NCI-H1092 treated with DMSO at 0.1 percent for 48 hours (cell line): ENCODE data around the gene ZMIZ1.
A peak's percentile ranks its signal among the peaks of the same experiment; 100 is the strongest.

Experiments used
- DNase-seq: peaks from one replicate; lab custom pipeline; 2025; lab: John Stamatoyannopoulos, UW

ZMIZ1 gene

DNA sequence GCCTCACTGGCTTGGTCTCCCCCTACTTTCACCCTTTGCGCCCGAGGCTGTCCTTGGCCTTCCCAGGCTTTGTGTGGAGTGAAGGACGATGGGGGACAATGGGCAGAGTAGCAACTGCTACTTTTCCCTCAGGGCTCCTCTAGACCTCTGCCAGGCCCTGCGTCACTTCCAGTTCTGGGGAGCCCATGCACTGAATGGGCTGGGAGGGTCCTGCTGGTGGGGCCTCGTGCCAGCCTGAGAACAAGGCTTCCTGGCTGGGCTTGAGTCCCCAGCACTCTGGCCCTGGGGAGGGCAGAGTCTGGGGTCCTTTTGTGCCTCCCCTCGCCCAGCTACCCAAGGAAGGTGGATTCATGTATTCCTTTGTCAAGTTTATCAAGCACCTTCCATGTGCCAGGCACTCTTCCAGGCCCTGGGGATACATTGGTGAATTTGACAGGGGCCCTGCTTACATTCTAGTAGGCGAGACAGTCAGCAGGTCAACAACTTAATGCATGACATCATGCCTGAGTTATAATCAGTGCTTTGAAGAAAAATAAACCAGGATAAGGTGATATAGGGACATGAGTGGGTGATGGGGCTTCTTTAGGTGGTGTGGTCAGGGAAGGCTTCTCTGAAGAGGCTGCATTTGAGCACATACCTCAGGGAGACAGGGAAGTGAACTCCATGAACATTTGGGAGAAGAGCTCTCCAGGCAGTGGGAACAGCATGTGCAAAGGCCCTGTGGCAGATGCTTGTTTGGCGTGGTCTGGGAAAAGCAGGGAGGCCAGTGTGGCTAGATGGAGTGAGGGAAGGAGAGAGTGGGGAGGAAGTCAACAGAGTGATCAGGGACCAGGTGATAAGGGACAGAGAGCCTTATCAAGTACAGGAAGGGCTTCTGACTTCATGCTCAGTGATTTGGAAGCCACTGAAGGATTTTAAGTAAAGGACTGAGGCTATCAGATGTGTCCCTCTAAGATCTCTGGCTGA lies 14.1 kb downstream of the ZMIZ1 start:
- DNase-seq = no peak

DNA sequence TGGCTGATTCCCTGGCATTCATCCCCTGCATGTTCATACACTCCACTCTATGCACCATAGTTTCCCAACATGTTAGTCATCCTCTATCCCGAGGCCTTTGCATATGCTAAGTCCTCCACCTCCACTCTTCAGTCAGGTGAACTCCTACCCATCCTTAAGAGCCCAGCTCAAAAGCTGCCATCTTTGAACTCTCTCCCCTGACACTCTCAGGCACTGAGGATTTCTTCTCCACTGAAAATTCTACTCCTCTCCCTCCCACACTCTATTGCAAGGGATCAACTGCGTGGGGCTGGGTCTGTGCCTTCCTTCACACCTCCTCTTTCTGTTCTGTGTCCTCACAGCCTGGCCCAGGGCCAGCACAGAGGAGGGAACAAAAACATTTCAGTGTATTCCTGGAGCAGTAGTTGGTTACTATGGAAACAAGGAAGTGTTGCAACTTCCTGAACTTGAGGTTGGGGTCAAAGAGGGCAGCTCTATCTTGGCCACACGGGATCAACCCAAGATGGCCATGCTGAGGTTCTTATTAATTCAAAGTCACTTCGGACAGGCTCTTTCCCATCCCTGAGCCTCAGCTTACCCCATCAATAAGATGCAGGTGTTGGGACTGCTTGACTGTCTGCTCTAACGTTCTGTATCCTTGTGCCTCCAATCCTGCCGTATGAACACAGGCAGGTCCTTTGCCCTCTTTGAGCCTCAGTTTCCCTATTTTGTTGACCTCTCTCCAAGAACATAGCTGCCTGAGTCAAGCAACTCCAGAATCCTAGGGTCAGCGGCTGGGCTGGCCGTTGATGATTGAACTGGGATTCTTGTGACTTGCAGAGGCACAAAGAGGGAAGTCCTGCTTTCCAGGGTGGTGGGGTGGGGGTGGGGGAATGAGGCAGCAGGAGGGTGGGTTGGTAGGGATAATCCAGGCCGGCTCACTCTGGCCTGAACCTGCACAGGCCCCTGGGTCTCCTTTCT lies 15.5 kb downstream of the ZMIZ1 start:
- no peak for DNase-seq

DNA sequence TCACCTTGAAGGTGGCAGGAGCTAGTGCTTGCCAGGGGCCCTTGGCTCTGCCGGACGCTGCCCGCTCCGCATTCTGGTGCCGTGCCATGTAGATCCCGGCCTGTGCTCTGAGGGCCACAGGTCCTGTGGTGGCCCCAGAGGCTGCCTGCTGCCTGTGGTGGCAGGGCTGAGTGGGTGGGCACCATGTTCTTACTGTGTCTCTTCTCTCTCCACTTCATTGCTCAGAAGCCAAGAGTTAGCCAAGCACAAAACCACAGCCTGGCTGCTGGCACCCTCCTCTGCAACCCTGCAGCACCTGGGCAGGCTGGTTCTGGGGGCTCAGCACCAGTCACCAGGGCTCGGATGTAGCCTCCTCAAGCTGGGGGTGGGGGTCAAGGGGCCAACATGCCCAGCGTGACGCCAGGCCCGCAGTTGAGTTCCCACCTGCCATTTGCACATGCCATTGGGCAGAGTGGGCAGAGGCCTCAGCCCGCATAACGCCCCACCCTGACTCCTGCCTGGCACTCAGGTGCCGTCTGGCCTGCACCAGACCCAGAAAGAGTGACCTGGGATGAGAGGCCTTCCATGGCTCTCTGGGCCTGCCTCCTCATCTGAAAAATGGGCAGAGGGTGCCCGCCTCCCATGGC lies 16.3 kb downstream of the ZMIZ1 start:
- no peak for DNase-seq

DNA sequence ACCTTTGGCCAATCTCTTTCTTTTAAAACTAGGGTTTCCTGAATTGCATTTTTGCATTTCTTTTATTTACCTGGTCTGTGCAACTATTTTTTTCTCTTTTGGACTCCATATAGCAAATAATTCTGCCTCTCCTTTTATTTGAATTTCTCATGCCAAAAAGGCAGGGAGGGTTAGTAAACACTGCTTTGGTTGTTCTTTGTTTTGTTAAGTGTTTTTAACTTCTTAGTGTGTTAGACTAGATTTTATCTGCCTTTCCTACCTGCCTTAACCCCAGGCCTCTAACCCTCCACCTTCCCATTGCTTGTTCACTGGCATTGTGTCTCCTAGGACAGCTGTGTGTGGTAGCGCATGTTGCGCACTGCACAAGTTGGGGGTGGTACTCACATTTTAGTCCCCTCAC lies 18.1 kb downstream of the ZMIZ1 start:
- no peak for DNase-seq

DNA sequence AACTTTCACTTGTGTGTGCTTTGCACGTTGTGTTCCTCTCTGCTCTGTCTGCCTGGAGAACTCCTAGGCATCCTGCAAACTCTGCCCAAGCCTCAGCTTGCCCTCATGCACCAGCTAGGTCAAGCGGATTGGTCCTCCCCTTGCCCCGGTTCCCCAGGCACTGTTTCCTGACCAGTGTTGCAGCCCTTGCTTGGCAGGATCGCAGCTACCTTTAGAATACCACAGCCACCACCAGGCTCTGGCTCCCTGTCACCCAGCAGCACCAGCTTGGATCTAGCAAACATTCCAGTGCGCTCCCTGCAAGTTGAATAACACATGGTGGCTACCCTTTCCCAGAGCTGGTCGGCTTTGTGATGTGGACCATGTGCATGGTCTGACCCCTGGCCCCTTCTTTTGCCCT lies 19.0 kb downstream of the ZMIZ1 start:
- no peak for DNase-seq

DNA sequence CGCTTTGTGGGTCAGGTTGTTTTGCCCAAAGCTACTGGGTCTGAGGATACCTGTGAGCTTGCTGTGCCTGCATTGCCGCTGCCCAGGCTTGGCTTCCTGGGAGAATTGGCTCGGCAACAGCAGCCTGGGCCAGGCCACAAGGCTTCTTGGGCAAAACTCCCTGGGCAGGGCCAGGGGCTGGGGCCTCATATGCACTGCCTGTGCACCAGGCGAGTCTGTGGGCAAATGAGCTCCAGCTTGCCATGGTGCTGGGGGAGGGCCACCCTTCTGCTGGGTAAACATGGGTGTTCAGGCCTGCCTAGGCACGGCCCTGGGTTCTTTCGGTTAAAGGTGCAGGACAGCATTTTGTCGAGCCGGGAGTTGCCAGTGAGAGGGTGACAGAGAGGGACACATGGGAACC lies 19.4 kb downstream of the ZMIZ1 start:
- no peak for DNase-seq

DNA sequence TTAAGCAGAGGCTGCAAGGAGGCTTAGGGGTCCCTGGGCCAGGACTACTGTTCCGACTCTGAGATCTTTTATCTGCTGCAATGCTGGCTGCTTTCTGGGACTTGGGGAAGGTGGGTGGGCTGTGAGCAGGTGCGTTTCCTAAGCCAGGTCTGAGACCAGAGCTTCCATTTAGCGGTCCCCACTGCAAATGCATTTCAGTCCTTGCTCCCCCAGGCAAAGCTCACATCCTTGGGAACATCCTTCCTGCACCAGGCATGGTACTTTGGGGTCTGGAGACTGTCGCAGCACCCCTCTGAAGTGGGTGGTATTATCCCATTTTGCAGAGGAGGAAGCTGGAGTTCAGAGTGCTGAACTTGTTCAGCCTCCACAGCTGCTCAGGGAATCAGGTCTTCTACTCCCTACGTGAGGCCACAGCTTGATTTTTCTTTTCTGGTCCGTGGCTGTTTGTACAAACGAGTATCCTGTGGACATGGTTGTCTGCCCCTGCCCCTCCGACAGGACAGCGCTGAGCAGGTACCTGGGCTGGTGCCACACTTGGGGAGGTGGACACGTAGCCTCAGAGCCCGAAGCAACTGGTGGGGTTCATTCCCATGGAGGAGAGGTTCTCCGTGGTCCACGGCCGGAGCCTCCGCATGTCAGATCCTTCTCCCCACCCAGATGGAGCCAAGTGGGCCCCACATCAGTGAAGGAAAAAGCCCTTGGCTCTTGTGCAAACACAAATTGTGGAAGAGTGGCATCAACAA lies 20.0 kb downstream of the ZMIZ1 start:
- DNase-seq = no peak

DNA sequence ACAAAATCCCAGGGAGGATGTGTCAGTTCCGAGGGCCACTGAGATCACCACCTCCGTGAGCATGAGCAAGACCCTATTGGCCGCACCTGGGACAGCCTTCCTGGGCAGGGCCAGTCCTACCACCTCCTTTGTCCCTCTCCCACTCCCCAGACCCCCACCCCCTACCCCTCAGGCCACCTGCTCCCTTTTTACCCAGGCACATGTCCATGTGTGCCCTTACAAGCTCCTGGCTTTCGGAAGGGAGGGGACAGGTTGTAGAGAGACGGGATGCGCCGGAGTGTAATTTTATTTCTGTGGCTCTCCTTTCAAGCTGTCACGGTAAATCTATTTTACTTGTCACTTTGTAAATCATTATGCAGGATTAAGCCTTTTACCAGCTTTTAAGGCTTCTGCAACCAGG lies 20.9 kb downstream of the ZMIZ1 start:
- no peak for DNase-seq

DNA sequence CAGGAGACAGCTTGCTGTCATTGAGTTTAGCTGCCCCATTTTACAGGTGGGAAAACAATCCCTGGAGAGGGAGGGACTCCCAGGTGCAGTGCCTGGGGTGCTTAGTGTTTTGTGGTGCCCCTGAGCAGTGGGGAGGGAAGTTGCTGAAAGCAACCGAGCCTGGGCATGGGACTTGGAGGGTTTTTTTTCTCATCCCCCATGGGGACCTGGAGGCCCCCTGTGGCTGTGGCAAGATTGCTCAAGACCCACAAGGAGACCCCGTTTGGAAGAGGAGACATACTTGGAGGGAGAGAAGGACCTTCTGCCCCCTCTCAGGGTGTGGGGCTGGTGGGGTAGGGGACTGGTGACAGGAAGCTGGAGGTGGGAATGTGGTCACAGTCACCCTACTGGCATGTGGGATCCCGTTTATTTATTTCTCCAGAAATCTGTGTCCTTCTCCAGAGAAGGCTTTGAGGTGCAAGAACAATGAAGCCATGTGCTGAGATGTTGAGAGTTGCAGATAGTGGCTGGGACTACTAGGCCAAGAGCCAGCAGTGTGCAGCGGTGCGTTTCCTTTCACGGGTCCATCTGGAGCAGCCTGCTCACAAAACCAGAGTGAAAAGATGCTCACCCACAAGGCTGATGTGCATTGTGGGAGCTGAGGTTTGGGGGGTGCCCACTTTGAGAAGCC lies 21.5 kb downstream of the ZMIZ1 start:
- DNase-seq = peak; percentile 39

DNA sequence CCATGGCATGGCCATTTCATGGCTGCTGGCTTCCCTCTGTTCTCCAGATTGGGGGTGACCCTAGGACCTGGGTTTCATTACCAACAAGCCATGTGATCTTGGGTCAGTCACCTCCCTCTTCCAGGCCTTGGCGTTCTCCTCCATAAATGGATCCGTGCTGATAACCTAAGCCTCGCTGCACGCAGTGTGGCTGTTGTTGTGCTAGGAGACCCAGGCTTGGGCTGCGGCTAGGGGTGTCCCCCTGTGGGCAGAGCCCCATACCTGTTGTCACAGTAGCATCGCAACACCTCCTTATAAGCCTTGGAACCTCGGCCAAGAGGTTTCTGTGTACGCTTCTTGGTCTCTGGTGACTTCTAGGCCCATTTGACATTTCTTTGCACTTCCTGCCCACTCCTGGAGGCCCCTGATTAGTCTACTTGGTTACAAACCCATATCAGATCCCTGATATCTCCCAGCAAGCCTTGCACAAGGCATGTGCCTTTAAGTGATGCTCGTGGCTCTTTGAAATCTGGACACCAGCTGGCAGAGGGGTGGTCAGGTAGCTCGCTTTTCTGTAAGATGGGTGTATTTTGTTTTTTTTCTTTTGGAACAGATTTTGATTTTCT lies 23.6 kb downstream of the ZMIZ1 start:
- no peak for DNase-seq

DNA sequence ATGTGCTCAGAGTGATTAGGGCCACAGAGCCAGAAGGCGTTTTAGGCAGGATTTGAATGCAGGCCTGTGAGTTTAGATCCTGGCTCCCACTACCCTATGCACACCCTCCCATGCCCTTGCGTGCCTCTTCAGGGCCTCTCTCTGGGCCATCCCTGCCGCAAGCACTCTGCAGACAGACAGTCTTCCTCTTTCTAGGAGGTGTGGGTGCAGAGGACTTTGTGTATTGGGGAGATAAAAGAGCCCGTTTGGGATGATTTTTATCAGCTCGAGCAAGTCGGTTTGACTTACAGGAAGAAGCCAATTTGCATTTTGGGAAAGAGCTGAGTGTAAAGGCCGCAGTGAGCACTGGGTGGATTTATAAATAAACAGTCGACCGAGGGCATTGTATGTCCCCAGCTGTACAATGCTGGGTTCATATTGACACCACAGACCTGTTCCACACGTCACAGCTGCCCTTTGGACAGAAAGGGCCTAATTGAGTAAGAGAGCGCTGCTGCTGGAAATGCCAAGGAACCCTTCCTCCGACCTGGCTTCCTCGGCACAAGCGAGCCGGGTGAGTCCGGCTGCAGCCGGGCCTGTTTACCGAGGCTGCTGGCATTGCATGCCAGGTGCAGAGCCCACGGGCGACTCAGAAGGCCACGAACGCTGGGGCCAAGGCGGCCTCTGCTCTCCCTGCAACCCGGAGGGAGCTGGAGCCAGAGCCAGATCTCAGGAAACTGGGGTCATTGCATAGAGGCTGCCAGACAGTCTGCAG lies 25.1 kb downstream of the ZMIZ1 start:
- no peak for DNase-seq

DNA sequence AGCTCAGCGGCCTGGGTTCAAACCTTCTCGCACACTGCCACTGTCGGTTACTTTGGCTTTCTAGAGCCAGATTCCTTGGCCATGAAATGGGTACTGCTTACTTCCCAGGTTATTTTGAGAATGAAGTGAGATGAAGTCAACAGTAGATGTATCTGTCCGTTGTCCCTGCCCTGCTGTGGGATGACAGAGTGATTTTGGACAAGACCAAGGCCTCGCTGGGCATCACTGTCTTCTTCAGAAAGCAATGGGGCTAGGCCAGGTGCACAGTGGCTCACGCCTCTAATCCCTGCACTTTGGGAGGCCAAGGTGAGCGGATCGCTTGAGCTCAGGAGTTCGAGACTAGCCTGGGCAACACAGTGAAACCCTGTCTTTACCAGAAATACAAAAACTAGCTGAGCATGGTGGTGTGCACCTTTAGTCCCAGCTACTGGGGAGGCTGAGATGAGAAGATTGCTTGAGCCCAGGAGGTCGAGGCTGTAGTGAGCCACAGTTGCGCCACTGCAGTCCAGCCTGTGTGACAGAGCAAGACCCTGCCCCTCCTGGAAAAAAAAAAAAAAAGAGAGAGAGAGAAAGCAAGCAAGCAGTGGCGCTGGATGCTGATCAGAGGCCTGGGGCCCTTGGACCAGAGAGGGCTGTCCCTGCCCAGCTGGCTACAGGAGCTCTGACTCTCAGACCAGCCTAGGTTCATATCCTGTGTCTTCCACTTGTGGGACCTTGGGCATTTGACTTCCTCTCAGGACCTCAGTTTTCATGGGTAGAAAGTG lies 25.8 kb downstream of the ZMIZ1 start:
- no peak for DNase-seq

DNA sequence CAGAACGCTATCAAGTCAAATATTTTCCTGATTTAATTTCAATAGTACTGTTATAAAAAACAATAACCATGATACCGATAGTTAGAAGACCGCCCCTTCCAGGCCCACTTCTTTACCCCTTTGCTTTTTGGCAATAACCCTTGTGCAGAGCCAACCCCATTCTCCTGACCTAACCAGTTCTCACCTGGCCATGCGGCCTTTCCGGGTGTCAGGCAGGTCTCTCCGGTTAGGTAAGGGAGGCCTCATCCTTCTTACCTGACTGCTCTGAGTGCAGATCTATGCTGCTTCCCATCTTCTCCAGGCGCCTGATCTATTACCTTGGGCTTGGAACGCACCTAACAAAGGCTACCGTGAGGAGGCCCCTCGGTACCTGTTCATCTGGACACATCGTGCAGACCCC lies 26.6 kb downstream of the ZMIZ1 start:
- DNase-seq = no peak

DNA sequence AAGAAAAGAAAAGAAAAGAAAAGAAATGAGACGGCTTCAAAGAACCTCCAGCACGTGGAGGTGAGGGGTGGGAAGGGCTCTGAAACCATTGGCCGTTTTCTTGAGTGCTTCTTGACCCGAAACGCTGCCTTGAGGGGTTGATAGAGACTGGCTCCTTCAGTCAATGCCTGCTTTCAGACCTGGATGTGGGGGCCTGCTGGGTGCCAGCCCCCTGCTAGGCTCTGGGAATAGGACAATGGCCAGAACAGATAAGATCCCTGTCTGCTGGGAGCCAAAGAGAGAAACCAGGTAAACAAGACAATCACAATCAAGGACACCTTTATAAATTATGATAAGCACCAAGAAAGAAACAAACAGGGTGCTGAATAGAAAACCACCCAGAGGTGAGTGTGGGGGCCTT lies 27.7 kb downstream of the ZMIZ1 start:
- DNase-seq = no peak

DNA sequence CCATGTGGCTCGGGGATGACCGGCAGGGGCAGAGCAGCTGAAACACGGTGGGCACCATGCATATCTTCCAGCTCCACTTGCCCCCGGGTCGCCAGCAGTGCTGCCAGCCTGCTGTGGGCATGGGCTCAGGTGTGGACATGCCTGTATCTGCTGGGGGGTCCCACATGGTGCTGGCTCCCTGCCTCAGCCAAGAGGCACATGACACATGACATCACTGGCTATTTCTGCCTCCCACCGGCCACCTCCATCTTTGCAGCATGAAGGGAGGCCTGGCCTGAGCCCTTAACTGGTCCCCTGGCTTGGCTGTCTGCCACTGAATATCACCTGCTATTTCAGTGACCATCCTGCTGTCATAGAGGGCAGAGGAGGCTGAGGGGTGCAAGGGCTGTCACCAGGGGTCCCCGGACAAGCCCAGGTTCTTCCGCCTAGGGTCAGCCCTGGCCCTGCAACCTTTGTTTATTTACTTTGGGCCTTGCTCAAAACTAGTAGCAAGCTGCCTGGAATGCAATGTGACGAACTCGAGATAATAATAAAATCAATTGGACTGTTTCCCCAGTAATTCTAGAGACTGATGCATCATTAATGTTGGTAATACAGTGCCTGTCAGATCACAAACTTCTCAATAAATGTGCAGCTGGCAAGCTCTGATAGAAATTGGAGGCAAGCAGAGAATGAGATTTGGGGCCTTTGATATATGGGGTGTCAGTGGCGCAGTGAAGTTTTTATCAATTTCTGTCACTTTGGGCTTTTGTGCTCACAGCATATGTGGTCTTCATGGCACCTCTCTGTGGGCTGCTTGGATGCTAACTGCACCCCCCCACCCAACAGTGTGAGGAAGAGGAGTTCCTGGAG lies 28.5 kb downstream of the ZMIZ1 start:
- DNase-seq = no peak

DNA sequence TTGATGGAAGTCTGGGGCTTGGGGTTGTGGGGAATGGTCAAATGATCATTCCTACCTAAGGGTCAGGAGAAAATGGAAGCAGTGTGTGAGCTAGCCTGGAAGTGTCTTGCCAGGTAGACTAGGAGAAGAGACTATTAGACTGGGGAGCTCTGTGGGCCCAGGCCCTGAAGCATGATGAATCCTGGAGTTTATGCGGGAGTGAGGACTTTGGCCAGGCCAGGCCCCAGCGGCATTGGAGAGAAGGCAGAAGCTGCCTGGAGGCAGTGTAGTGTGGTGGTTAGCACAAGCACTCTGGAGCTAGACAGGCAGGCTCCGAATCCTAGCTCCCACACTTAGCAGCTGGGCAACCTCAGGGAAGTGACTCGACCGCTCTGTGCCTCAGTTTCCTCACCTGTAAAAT lies 29.3 kb downstream of the ZMIZ1 start:
- no peak for DNase-seq

DNA sequence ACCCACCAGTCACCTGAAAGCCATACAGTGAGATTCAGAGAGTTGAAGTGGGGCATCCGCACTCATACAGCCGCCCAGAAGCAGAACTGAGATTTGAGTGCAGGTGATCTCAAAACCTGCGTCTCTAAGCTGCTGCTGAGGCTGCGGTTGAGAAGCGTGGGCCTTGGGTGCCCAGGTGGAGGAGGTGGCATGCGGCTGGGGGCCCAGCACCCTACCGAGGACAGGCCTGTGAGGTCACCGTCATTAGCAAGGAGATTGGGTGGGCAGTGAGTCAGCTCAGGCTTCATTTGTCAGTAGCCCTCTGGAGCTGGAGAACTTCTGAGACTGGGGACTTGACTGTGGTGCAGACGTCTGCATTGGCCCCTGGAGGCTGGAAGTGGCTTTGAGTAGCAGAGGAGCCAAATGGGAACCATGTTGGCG lies 29.8 kb downstream of the ZMIZ1 start:
- no peak for DNase-seq

DNA sequence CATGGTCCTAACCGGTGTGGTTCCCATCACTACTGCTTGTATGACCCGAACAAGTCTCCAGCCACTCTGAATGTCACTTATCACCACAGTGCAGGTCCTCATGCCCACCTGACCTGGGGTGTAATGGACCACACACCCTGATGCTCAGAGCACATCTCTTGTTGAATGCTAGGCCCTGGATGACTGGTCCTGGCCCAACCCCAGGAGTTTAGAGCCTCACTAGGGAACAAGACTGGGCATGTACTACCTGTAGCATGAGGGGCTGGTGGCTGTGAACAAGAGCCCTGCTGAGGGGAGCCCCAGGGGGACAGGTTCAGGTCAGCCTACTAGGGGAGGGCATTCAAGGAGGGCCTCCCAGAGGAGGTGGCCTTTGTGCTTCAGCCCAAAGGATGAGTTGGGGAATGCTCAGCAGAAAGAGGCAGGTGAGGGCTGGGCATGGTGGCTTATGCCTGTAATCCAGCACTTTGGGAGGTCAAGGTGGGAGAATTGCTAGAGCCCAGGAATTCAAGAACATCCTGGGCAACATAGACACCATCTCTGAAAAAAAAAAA lies 31.2 kb downstream of the ZMIZ1 start:
- no peak for DNase-seq
